ENCODE results near the gene CIAO2B.

DNA sequence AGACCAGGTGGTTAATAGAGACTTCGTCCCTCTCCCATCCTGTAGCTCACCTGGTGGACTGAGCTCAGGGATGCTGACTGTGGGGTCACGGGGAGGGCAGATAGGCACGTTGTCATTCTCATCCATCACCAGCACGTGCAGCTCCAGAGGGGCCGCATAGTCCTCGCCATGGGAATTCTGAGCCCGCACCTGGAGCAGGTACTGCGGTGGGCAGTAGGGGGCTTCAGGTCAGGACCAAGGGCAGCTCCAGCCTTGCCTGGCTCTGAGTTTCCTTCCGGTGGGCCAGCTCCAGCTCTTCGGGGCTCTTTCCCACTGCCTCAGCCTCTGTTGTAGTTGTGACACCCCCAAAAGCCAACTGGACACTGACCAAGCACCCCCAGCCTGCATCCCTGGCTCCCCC is 21.1 kb downstream of the CIAO2B start:
- TF ChIP-seq EZH2 (IDR thresholded peaks at IDR 0.05; ENCODE audit: borderline replicate concordance, low read depth, low read length, severe bottlenecking), result no peak
- TF ChIP-seq, protein P1, sequence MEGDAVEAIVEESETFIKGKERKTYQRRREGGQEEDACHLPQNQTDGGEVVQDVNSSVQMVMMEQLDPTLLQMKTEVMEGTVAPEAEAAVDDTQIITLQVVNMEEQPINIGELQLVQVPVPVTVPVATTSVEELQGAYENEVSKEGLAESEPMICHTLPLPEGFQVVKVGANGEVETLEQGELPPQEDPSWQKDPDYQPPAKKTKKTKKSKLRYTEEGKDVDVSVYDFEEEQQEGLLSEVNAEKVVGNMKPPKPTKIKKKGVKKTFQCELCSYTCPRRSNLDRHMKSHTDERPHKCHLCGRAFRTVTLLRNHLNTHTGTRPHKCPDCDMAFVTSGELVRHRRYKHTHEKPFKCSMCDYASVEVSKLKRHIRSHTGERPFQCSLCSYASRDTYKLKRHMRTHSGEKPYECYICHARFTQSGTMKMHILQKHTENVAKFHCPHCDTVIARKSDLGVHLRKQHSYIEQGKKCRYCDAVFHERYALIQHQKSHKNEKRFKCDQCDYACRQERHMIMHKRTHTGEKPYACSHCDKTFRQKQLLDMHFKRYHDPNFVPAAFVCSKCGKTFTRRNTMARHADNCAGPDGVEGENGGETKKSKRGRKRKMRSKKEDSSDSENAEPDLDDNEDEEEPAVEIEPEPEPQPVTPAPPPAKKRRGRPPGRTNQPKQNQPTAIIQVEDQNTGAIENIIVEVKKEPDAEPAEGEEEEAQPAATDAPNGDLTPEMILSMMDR (IDR thresholded peaks at IDR 0.05; ENCODE audit: extremely low read depth in 1 of 2, insufficient read depth in 1 of 2, low read depth in 1 of 2, low read length in 2 of 2), result no peak
- no peak for TF ChIP-seq POLR2A (IDR thresholded peaks at IDR 0.05; ENCODE audit: low read depth, low read length)
